T47D (cell line): ENCODE measurements around the gene SNX8.

ENCODE experiments used
- DNase-seq, 2 experiments: peaks; one replicate each; pipeline versions ENCODE4 v3.0.0 to v3.0.0-alpha.2; 2011 to 2012; ENCODE audit warnings: low read depth in 1 of 2, low spot score in 1 of 2
- JUND ChIP-seq: IDR thresholded peaks from 2 replicates; pipeline ENCODE4 v1.6.1; 2012; ENCODE audit warnings: low read depth
- in situ Hi-C: cut with HindIII; loops from 2 replicates; pipeline ENCODE4 v1.10.0; 2016; ENCODE audit warnings: low sequenced_read_pairs, low pct_unique_long_range_greater_than_20kb

The SNX8 gene

DNA sequence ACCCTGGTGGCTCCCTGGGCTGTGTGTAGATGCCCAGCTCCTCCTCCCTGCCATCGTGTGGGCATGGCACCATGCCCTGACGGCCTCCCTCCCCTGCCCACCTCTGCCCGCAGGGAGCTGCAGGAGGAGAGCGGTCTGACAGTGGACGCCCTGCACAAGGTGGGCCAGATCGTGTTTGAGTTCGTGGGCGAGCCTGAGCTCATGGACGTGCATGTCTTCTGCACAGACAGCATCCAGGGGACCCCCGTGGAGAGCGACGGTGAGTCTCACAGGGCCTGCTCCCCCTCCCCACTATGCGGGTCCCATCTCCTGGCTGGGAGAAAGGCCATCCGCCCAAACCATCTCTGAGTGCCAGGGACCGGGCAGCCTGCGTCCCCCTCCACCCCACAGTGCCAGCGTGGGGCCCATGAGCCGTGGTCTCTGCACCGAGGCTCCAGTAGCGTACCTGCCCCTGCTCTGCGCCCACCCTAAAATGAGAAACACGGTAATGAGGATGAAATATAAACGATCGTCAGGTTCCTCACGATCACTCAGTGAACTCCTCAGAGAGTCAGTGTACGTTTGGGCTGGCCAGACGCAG is 64.4 kb downstream of the SNX8 start:
- no peak for TF ChIP-seq JUND
- no peak for DNase-seq
- in situ Hi-C loops: no loop called here

DNA sequence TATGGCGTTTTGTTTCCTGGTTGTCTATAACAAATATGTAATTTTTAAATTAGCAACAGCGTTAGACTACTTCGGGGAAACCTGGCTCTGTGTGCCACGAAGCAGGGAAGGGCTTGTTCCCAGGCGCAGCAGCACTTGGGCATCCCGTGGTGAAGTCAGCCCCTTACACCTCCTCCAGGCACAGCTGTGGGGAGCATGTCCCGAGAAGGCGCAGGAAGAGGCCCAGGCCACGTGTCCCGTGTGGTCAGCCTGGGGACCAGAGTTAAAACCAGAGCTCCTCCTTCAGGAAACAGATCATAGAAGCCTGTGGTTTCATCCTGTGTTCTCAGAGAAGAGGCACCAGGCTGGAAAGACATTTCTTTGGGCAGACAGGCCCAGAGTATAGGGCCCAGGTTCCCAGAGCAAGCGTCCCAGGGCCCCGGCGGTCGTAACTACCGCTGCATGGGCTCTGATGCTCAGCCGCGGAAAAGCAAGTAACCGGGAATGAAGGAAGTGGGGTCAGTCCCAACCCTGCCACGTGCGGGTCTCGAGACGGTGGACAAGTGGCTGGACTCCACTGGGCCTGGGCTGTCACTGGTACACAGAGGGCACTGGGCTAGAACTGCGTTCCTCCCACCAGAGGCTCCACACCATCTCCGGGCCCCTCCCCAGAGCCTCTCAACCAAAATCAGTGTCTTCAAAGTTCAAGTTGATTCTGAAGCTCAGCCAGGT is 65.1 kb downstream of the SNX8 start:
- in situ Hi-C loops: no loop called here
- DNase-seq: no peak
- TF ChIP-seq JUND: no peak

DNA sequence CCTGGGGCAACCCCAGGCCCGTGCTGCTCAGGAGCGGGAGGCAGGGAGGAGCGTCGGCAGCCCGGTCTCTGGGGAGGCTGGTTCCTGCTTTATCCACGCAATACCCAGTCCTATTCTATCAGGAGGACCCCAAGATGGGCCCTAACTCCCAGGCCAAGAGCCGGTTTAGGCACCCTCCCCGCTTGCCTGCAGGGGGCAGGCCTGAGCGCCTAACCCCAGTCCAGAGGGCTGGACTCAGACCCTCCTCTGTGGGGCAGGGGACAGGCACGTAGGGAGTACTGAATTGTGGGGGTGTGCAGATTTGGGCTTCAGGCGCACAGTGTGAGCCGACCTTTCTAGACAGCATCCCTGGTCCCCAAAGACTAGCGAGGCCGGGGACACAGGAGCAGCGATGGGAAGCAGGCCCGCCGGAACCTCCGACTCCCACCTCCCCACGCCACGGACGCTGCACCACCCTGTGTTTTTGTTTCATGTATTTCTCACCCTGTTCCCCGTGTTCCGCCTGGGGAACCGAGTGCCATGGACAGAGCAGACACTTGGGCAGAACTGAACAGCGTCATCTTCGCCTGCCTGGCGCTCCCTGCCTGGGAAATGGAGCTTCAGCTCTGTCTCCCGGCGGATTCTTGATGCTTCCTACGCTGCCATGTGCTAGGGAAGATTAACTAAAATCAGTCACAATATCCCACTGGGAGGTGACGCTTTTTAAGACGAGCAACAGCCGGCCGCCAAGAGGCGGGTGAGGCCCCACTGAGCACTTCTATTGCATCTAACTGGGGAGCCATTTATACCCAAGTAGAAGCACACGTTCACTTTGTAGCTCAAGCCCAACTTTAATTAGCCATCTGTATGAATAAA is 66.9 kb downstream of the SNX8 start:
- in situ Hi-C loops: no loop called here
- peak in 1 of 2 experiments; percentile 75 for DNase-seq

DNA sequence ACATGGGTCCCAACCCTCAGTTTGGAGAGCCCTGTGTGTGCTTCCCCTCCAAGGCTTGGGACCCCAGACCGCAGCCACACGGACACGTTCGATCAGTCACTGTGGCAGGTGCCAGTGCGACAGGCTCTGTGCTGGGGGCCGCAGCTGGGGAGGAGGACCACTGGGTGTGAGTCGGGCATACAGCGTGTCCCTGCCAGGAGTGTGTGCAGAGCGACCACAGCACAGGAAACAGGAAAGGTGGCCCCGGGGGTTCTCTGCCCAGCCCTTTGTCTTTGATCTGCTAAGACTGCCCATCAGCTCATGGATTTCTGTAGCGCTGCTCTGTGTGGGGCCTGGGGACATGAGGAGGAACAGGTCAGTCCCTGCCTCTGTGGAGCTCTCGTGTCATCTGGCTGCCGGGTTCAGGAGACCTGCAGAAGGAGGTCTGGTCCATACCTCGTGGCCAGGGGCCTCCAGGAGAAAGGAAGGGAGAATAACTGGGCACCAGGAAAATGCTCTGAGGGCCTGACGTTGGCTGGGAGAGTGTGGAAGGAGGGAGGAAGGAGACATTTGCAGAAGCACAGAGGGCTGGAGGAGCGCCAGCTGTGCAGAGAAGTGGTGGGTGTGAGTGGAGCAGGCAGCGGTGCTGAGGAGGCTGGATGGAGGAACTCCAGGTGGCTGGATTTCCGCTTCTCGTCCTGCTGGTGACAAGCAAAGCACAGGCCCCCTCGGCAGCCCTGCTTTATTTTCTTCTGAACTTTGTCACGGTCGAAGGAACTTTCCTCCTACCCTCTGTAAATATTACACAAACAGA is 68.2 kb downstream of the SNX8 start:
- TF ChIP-seq JUND: no peak
- in situ Hi-C loops: no loop called here
- DNase-seq: no peak

More for the DNA sequence above, 66.9 kb downstream of the SNX8 start:
- no peak for TF ChIP-seq JUND

DNA sequence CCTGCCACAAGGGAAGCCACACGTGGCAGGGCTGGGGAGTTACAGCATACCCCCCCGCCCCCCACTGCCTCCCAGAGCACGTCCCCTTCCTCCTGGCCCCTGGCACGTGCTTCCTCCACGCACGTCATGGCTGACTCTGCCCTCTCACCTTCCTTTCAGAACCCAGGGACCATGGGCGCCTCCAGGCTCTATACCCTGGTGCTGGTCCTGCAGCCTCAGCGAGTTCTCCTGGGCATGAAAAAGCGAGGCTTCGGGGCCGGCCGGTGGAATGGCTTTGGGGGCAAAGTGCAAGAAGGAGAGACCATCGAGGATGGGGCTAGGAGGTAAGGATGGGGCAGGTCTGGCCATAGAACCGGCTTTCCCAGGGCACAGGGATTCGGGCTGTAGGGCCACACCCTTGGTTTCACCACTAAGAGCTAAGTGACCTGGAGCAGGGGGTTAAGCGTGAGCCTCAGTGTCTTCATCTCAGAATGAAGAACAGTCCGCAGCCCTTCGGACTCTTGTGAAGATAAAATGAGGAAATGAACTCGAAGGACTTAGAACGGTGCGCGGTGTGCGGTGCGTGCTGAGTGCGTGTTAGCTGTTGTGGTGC is 69.7 kb downstream of the SNX8 start:
- in situ Hi-C loops: no loop called here

DNA sequence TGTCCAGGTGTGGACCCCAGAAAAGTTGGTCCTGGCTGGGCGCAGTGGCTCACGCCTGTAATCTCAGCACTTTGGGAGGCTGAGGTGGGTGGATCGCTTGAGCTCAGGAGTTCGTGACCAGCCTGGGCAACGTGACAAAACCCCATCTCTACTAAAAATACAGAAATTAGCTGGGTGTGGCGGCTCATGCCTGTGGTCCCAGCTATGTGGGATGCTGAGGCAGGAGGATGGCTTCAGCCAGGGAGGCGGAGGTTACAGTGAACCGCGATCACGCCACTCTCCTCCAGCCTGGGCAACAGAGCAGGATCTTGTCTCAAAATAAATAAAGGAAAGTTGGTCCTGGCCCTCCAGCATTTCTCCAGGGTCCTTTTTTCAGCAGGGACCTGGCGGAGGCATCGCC is 70.8 kb downstream of the SNX8 start:
- no peak for DNase-seq
- no peak for TF ChIP-seq JUND
- in situ Hi-C loops: no loop called here

More for the DNA sequence above, 69.7 kb downstream of the SNX8 start:
- TF ChIP-seq JUND: no peak
- DNase-seq: no peak

DNA sequence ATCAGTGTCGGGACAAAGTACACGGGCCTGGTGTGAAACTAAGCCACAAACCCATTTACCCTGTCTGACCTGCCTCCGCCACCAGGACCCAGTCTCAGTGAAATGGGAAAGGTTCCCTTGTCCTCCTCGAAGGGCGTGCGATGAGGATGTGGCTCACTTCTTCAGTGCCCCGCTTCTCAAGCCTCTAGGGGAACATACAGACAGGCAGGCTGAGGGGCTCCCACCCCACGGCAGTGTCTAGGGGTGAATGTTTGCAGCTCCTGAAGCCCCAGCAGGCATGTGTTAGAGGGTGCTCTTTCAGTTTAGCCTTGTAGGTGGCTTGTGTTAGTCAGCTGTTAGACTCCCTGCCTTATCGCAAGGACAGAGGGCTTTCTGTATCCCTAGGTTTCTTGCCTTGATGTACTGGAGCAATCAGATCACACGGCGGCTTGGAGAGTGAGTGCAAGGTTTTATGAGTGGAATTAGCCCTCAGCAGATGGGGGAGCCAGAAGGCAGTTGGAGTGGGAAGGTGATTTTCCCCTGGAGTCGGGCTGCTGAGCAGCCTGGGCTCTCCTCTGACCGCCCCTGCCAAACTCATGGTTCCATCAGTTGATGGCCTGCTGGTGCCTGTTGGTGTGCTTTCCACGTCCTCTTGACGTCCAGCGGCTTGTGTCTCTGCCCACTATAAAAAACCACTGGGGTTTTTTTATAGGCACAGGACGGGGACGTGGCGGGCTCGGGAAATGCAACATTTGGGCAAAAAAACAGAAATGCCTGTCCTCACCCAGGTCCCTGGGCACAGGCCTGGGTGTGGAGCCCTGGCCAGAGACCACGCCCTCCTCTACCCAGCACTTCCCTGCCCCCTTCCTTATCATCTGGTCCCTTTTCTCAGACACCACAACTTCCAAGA is 71.5 kb downstream of the SNX8 start:
- peak in 1 of 2 experiments; percentile 47 for DNase-seq

DNA sequence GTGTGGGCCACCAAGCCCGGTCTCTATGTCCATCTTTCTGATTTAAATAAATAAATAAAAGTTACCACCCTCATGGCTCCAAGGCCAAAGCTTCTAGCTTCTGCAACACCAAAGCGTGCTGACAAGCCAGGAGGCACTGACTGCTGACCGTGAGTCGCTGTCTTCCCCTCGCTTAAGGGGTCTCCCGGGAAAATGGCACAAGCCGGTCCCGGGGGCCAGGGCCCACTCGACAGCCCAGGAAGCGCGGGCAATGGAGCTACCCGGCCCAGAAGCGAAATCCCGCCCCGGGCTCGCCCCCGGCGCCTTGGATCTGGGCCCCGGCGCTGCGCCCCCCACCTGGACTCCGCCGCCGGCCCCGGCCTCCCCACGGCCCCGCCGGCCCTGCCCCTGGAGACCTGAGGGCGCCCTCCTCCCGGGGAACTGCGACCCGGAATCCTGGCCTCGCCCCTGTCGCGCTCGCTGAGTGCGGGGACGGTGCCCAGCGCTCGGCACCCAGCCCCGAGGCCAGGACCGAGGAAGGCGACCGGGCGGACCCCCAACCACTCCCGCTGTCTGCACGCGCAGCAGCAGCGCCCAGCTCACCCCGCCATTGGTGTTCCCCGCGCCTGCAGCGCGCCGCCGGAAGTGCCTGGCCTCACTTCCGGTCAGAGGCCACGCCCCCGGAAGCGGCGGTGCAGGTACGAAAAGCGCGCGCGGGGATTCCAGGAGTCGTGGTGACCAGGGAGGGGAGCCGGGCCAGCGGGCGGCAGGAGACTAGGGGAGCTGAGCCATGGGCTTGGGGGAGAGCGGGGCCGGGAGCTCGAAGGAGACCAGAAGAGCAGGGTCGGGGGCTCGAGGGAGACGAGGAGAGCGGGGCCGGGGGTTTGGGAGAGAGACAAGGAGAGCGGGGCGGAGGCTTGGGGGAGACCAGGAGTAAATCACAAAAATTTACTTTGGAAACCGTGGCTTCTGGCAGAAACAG is 72.4 kb downstream of the SNX8 start, which contains the start of the genes MRM2 and NUDT1:
Gene MRM2, minus strand, starts transcription at position 626 of the 961 bp plus-strand sequence. Its CDS starts 36 bp downstream, at position 590.
Gene NUDT1, plus strand, starts transcription at position 647 of the 961 bp plus-strand sequence. CDS start 2,349 bp downstream, outside the sequence.
- DNase-seq: peak; percentile 92 to 96
- in situ Hi-C loops: no loop called here

More for the DNA sequence above, 71.5 kb downstream of the SNX8 start:
- no peak for TF ChIP-seq JUND
- in situ Hi-C loops: no loop called here

DNA sequence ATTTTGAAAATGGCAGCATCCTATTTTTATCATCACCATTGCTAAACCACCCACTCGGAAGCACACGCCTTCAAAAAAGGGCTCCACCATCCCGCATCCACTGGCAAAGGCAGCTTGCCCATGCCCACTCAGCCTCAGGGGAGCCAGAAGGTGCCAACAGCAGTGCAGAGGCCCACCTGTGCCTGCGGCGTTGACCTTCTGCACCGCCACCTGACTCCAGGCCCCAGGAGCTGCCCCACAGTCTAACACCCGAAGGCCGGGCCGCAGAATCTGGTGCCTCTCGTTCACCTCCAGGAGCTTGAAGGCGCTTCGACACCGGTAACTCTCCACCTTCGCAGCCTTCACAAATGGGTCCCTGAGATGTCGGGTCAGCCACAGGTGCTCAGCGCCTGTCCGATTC is 75.0 kb downstream of the SNX8 start:
- in situ Hi-C loops: no loop called here
- DNase-seq: no peak
- no peak for TF ChIP-seq JUND

More for the DNA sequence above, 72.4 kb downstream of the SNX8 start, which contains the start of the genes MRM2 and NUDT1:
- no peak for TF ChIP-seq JUND

DNA sequence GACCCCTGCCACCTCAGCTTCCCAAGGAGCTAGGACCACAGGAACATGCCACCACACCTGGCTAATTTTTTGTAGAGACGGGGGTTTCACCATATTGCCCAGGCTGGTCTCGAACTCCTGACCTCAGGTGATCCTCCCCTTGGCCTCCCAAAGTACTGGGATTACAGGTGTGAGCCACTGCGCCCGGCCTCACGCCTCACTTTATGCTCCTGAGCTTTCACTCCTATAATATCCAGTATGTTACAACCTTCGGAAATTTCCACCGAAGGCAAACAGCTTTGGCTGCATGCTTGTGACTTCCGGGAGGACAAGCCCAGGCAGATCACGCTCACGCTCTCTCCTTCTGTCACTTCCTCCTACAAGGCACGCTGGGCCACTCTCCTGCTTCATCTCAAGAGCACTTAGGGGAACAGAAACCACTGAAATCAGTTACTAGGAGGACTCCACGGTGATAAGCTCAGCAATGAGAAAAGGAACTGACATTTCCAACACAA is 77.1 kb downstream of the SNX8 start:
- no peak for TF ChIP-seq JUND
- in situ Hi-C loops: no loop called here
- DNase-seq: no peak
